ENCODE measurements around the gene DUS1L.

DUS1L gene

DNA sequence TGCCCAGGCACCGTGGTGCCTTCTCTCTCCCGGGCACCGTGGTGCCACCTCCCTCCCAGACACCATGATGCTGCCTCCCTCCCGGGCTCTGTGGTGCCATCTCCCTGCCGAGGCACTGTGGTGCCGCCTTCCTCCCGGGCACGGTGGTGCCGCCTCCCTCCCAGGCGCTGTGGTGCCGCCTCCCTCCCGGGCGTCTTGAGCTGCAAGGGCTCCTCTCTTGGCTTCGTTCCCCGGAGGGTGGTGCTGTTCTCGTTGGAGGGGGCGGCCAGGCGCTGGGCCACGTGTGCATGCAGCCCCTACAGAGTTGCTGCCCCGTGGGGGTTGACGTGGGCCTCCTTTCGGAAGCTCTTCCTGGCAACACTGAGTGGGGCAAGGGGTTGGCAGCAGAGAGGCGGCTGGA lies 51.2 kb downstream of the DUS1L start:
- TF ChIP-seq JUND (IDR thresholded peaks at IDR 0.05; ENCODE audit: low read depth): no peak
- in situ Hi-C loops (cut with HindIII; ENCODE audit: low pct_unique_long_range_greater_than_20kb, low sequenced_read_pairs): no loop called here
- DNase-seq (ENCODE audit: low read depth in 1 of 2, low spot score in 1 of 2): no peak

DNA sequence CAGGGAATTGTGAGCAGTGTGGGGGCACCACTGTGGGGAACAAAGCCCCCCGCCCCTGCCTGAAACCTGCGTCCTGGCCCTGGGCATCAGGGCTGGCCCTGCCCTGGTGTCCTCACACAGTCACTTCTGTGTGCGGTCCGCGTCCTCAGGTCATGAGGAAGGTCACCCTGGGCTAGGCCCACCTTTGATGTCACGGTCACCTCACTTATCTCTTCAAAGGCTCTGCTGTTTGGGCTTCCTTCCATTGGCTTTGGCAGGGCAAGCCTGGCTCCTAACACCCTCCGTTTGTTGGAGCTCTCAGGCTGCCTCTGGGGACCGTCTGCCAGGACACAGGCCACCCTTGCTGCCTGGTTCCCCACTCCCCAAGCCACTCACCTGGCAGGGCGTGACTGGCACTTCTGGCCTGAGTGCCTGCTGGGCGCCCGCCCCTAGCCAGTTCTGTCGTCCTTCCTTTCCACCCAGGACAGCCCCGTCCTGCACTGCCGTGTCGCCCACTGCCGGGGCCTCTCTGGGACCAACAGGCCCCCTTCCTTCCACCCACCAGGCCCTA lies 51.8 kb downstream of the DUS1L start:
- DNase-seq (ENCODE audit: low read depth in 1 of 2, low spot score in 1 of 2): no peak
- no peak for TF ChIP-seq JUND (IDR thresholded peaks at IDR 0.05; ENCODE audit: low read depth)
- in situ Hi-C loops (cut with HindIII; ENCODE audit: low pct_unique_long_range_greater_than_20kb, low sequenced_read_pairs): no loop called here

DNA sequence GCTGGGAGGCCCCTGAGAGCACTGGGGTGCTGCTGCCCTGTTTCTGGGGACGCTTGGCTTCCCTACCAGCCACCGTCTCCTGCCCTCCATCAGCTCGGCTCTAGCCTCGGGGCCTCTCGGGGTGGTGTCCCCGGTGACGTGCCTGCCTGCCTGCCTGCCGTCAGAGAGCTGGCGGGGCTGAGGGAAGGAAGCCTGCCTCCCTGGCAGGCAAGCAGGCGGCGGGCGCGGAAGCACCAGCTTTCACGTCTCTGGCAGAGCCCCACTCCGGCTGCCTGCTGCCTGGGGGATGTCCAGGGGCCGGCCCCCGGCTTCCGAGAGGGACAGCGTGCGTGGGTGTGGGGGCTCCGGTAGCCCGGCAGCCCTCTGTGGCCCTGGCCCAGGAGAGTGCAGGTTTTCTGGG lies 52.3 kb downstream of the DUS1L start:
- DNase-seq (ENCODE audit: low read depth in 1 of 2, low spot score in 1 of 2): no peak
- TF ChIP-seq JUND (IDR thresholded peaks at IDR 0.05; ENCODE audit: low read depth): no peak
- in situ Hi-C loops (cut with HindIII; ENCODE audit: low pct_unique_long_range_greater_than_20kb, low sequenced_read_pairs): no loop called here

DNA sequence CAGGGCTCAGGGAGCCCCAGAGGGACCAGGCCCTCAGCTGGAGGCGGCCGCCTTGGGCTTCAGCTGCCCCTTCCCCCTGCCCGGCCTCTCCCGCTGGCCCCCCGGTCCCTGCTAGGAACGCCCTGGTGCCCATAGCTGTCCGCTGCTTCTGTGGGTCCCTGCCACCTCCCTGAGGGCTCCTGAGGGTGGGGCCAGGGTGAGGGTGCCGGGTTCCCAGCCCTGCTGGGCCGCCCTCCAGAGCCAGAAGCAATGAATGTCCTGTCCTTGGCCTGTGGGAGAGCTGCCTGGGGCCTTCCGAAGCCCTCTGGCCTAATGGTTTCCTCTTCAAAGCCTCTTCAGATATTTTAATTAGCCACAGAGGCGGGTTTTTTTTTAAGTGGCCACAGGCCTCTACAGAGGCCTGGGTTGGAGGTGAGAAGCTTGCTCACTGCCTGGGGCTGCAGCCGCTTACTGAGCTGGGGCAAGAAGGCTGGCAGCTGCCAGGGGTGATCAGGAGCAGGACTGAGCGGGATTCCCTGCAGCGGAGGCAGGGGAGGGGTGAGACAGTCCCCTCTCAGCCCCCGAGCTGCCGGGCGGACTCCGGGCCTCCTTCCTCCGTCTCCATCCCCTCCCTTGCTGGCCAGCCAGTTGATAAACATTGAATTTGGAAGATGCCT lies 52.8 kb downstream of the DUS1L start:
- no peak for DNase-seq (ENCODE audit: low read depth in 1 of 2, low spot score in 1 of 2)
- in situ Hi-C loops (cut with HindIII; ENCODE audit: low pct_unique_long_range_greater_than_20kb, low sequenced_read_pairs): no loop called here
- TF ChIP-seq JUND (IDR thresholded peaks at IDR 0.05; ENCODE audit: low read depth): no peak

DNA sequence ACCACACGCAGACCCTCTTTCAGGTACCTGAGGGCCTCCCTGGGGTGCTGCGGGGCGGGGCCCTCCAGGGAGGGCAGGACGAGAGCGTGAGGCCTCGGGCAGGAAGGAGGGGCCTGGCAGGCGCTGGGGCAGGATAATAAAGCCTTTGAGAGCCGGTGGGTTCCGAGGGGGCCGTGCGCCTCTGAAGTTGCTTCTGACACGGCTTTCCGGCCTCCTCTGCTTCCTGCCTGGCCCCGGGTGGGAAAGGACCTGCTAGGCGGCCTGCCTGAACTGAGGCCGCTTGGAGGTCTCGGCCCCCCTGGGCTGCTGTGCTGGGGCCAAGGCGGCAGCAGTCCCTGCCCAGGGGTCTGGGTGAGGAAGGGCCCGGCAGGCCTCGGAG lies 53.4 kb downstream of the DUS1L start:
- DNase-seq (ENCODE audit: low read depth in 1 of 2, low spot score in 1 of 2): no peak
- no peak for TF ChIP-seq JUND (IDR thresholded peaks at IDR 0.05; ENCODE audit: low read depth)
- in situ Hi-C loops (cut with HindIII; ENCODE audit: low pct_unique_long_range_greater_than_20kb, low sequenced_read_pairs): no loop called here

DNA sequence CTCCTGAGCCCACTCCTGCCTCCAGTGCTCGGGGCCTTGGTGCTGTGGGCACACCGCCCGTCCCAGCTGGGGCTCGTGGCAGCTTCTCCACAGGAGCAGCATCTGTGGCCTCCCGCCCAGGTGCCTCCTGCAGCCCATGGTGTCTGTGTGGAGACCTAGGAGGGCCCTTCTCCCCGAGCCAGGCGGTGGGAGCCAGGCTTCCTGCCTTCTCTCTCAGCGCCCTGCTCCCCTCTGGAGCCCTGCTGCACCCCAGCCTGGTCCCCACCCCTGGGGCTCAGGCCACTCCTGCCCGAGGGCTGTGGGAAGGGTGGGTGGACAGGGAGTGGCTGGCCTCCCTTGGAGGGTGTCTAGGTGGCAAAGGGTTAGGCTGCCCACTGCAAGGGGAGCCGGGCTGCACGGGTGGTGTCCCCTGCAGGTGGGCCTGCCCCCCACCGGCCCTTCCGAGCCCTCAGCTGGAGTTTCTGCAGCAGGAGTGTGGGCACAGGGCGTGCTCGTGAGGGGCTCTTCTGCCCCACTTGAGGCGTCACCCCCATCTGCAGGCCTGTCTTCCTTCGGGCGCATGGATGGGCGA lies 53.9 kb downstream of the DUS1L start:
- TF ChIP-seq JUND (IDR thresholded peaks at IDR 0.05; ENCODE audit: low read depth): no peak
- no peak for DNase-seq (ENCODE audit: low read depth in 1 of 2, low spot score in 1 of 2)
- in situ Hi-C loops (cut with HindIII; ENCODE audit: low pct_unique_long_range_greater_than_20kb, low sequenced_read_pairs): no loop called here

DNA sequence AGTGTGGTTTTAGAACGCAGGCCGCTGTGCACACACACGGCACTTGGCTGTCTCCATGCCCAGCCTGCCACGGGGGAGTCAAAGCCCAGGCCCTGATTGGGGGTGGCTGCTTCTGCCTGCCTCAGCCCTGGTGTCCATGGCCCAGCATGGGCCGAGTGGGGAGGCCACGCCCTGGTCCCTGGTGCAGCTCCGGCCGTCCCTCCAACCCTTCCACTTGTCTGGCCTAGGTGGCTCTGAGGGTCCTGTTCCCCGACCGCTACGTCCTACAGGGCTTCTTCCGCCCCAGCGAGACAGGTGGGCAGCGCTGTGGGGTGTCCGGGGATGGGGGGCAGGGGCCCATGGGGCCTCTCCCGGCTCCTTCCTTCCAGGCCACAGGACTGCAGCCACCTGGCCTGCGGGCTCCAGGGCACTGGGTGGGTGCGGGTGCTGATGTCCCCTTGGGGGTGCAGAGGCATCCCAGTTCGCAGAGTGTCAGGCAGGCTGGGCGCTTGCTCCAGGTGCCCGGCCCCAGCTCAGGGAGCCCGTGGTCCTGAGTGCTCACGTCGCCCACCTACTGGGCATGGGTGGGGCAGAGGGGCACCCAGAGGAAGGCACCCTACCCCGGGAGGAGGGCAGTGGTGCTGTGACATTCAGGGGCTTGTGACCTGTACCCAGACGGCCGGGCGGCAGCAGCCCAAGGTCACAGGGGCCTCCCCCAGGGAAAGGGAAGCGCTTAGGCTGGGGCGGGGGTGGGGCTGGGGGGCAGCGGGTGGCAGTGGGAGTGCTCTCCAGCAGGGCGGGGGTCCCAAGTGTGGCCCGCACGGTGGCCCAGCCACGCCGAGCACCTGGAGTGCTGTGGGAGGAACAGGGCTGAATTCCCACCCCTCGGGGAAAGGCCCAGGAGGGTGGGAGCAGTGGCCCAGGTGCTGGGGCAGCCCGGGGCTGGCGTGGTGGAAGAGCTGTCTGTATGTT lies 54.8 kb downstream of the DUS1L start:
- in situ Hi-C loops (cut with HindIII; ENCODE audit: low pct_unique_long_range_greater_than_20kb, low sequenced_read_pairs): no loop called here
- DNase-seq (ENCODE audit: low read depth in 1 of 2, low spot score in 1 of 2): no peak
- TF ChIP-seq JUND (IDR thresholded peaks at IDR 0.05; ENCODE audit: low read depth): no peak

DNA sequence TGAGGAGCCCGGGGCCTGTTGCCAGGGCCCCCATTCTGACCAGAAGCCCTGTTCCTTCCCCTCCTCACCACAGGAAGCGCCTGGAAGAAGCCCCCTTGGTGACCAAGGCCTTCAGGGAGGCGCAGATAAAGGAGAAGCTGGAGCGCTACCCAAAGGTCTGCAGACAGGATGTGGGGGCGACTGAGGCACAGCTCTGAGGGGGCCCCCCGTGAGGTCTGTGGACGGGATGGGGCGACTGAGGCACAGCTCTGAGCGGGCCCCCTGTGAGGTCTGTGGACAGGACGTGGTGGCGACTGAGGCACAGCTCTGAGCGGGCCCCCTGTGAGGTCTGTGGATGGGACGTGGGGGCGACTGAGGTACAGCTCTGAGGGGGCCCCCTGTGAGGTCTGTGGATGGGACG lies 56.2 kb downstream of the DUS1L start:
- no peak for TF ChIP-seq JUND (IDR thresholded peaks at IDR 0.05; ENCODE audit: low read depth)
- no peak for DNase-seq (ENCODE audit: low read depth in 1 of 2, low spot score in 1 of 2)
- in situ Hi-C loops (cut with HindIII; ENCODE audit: low pct_unique_long_range_greater_than_20kb, low sequenced_read_pairs): no loop called here

DNA sequence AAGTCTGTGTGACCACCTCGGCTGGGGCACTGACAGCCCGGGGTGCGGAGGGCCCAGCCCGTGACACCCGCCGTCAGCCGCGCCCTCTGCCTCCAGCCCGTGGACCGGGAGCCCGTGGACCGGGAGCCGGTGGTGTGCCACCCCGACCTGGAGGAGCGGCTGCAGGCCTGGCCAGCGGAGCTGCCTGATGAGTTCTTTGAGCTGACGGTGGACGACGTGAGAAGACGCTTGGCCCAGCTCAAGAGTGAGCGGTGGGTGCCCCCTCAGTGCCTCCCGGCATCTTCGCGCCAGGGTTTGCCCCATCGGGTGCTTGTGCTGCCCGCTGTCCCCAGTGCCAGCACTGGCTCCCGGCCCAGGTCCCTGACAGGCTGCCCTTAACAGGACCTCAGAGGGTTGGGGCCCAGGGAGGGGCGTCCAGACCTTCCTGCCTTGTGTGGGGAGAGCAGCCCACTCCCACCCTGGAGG lies 56.6 kb downstream of the DUS1L start:
- TF ChIP-seq JUND (IDR thresholded peaks at IDR 0.05; ENCODE audit: low read depth): no peak
- DNase-seq (ENCODE audit: low read depth in 1 of 2, low spot score in 1 of 2): no peak
- in situ Hi-C loops (cut with HindIII; ENCODE audit: low pct_unique_long_range_greater_than_20kb, low sequenced_read_pairs): no loop called here

DNA sequence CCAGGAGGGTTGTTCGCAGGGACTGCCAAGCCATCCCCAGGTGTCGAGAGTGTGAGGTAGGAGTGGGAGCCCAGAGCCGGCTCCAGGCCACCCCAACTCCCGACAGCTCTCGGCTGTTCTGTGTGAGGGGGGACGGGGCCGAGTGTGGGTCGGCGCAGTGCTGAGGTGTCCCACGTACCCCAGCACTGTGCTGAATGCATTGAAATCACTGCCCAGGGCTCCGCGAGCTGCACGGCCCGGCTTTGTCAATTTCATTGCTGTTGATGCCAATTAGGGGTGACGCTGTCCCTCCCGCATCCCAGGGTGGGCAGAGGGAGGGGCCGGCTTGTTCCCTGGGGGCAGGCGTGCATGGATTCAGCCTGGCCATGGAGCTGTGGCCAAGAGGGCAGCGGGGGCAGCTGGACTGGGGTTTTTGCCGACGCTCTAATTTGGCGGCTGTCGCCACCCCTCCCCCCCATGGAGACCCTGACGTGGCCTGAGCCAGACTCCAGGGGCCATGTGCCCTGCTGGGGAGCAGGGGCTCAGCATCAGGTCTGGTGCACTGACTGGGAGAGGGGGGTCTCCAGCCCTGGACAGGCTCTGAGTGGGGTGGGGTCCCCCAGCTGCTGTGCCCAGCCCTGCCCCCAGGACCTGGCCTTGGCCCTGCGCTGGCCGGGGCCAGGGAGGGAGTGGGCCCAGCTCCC lies 57.2 kb downstream of the DUS1L start:
- no peak for DNase-seq (ENCODE audit: low read depth in 1 of 2, low spot score in 1 of 2)
- in situ Hi-C loops (cut with HindIII; ENCODE audit: low pct_unique_long_range_greater_than_20kb, low sequenced_read_pairs): no loop called here
- TF ChIP-seq JUND (IDR thresholded peaks at IDR 0.05; ENCODE audit: low read depth): no peak

Data from T47D (cell line).